Central memory CD8-positive, alpha-beta T cell (primary cell): ENCODE results near the gene TBX1.
"Not testable (repeated sequence)": the region's sequence is repeated elsewhere in the genome, so short reads cannot be mapped to it uniquely, and the experiment has no call there.

Source experiments
- ATAC-seq: fragments of 150-1000 bp; cut with Tn5 transposase; replicated peaks from 2 replicates; pipeline ENCODE4 v1.10.0; 2022; ENCODE audit warnings: mild to moderate bottlenecking, moderate FRiP score, moderate number of reproducible peaks; ENCODE audit not compliant: poor library complexity, severe bottlenecking; ENCODE audit errors: extremely low read depth
- DNase-seq, 2 donors: peaks; one replicate each; pipeline ENCODE4 v3.0.0; 2021; ENCODE audit warnings: low spot score in 2 of 2
- H3K27ac Mint-ChIP-seq: one replicate; pipeline ENCODE4 v1.8.0; 2022; ENCODE audit warnings: low read depth, mild to moderate bottlenecking, moderate library complexity, mixed read lengths
- H3K27me3 Mint-ChIP-seq: one replicate; pipeline ENCODE4 v1.8.0; 2022; ENCODE audit warnings: mixed read lengths
- H3K36me3 Mint-ChIP-seq: one replicate; pipeline ENCODE4 v1.8.0; 2022; ENCODE audit warnings: mild to moderate bottlenecking, moderate library complexity, mixed read lengths; ENCODE audit not compliant: insufficient read depth
- H3K4me1 Mint-ChIP-seq: one replicate; pipeline ENCODE4 v1.8.0; 2022; ENCODE audit warnings: mixed read lengths
- H3K4me3 Mint-ChIP-seq: one replicate; pipeline ENCODE4 v1.8.0; 2022; ENCODE audit warnings: mild to moderate bottlenecking, moderate library complexity, mixed read lengths
- H3K9me3 Mint-ChIP-seq: one replicate; pipeline ENCODE4 v1.8.0; 2022; ENCODE audit warnings: mixed read lengths

TBX1 gene

DNA sequence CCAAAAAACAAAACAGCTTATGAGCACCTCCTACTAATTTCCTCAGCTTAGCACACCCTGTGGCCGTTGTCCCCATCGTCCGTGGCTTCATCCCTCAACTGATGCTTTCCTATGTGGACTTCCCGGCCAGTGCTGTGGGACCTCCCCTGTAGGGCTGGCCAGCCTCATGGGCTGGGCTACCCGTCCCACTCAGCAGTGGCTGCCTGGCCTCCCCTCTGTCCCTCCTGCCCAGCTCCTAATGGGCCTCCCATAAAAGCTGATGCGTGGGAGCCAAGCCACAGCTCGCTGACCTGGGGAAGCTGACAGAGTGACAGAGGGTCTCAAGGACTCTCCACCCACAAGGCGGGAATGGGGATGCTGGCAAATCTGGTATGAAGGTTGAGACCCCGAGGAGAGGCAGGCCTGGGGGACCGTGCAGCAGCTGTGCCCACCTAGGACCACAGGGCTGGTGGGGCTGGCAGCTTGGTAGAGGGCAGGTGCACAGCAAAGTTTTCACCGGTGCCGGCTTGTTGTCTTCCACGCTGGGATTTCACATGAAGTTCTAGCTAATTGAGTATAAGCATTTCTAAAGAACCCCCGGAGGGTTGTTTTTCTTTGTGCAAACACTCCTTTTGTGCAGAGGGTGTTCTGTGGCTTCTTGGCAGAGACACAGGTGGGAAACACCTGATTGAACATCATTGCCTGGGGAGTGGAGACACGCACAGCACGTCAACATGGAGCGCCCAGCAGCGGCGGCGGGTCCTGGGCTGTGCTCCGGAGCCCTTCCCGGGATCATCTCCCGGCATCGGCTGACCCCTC lies 23.2 kb downstream of the TBX1 start:
- H3K27me3 Mint-ChIP-seq = peaks cover 19% of the 10 kb centered on the region
- no peak overlapping the region for H3K27ac Mint-ChIP-seq
- H3K9me3 Mint-ChIP-seq = no peaks in the 10 kb centered on the region
- ATAC-seq (no peak), DNase-seq (no peak)
- no peak overlapping the region for H3K4me3 Mint-ChIP-seq
- H3K36me3 Mint-ChIP-seq = peaks cover 5% of the 10 kb centered on the region
- no peaks in the 10 kb centered on the region for H3K4me1 Mint-ChIP-seq

DNA sequence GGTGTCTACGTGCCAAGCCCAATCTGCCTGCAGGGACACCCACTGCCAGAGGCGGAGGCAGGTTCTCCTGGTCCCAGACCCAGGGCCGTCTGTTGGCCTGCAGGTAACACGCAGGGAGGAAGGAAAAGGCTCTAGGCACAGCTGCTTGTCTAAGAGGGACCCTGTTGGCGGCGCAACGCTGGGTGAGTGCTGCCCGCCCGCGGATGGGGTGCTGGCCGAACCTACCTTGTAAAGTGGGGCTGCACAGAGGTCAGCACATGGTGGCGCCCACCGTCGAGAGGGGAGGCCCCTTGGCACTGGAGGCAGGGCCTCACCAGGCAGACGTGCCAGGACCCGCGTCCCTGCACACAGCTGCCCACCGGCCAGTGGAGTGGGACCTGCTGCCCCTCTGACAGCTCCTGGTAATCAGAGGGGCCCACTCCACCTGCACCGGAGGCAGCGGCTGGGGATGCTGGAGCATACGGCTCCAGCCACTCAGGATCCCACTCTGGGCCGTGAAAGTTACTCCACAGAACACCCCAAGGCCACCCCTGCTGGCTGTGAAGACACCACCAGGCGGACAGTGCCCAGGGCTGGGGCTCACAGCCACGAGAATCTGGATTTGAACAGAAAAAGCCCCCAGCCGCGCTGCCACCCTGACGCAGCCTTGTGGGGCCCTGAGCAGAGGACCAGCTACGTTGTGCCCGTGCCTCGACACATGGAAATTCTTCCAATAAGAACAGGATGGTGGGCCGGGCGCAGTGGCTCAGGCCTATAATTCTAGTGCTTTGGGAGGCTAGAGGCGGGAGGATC lies 24.0 kb downstream of the TBX1 start:
- Mint-ChIP-seq H3K9me3 (no peaks in the 10 kb centered on the region), H3K4me1 (no peaks in the 10 kb centered on the region), H3K27ac (no peak overlapping the region), H3K36me3 (peaks cover 5% of the 10 kb centered on the region), H3K27me3 (peaks cover 11% of the 10 kb centered on the region), H3K4me3 (no peak overlapping the region)
- DNase-seq = no peak
- no peak for ATAC-seq

- H3K27me3 Mint-ChIP-seq = peaks cover under 1% of the 10 kb centered on the region
- no peak overlapping the region for H3K4me3 Mint-ChIP-seq
- no peak for ATAC-seq
- no peak overlapping the region for H3K27ac Mint-ChIP-seq
- H3K9me3 Mint-ChIP-seq = no peaks in the 10 kb centered on the region
- peaks cover 5% of the 10 kb centered on the region for H3K36me3 Mint-ChIP-seq
- no peak for DNase-seq
- H3K4me1 Mint-ChIP-seq = no peaks in the 10 kb centered on the region
These were observed 25.1 kb downstream of the TBX1 start for GRCh38 chr22:19785461-19786263.

GRCh38 chr22:19786264-19786585 lies 25.6 kb downstream of the TBX1 start:
- no peak for ATAC-seq
- Mint-ChIP-seq H3K36me3 (peaks cover 5% of the 10 kb centered on the region), H3K4me3 (no peak overlapping the region), H3K27ac (no peak overlapping the region), H3K9me3 (no peaks in the 10 kb centered on the region), H3K4me1 (no peaks in the 10 kb centered on the region), H3K27me3 (no peaks in the 10 kb centered on the region)
- no peak for DNase-seq

- Mint-ChIP-seq H3K27me3 (no peaks in the 10 kb centered on the region), H3K4me3 (no peak overlapping the region), H3K27ac (no peak overlapping the region), H3K4me1 (no peaks in the 10 kb centered on the region), H3K36me3 (peaks cover 5% of the 10 kb centered on the region), H3K9me3 (peaks cover 6% of the 10 kb centered on the region)
- ATAC-seq = no peak
- DNase-seq = no peak
These were observed 26.6 kb downstream of the TBX1 start for GRCh38 chr22:19786959-19787848.

- ATAC-seq = no peak
- H3K4me1 Mint-ChIP-seq = no peaks in the 10 kb centered on the region
- no peak overlapping the region for H3K4me3 Mint-ChIP-seq
- peaks cover 5% of the 10 kb centered on the region for H3K36me3 Mint-ChIP-seq
- no peaks in the 10 kb centered on the region for H3K27me3 Mint-ChIP-seq
- H3K9me3 Mint-ChIP-seq = peaks cover 11% of the 10 kb centered on the region
- DNase-seq = no peak
- no peak overlapping the region for H3K27ac Mint-ChIP-seq
These were observed 27.2 kb downstream of the TBX1 start for GRCh38 chr22:19787849-19788141.

GRCh38 chr22:19788661-19789225 lies 28.2 kb downstream of the TBX1 start:
- no peak overlapping the region for H3K27ac Mint-ChIP-seq
- peaks cover 5% of the 10 kb centered on the region for H3K36me3 Mint-ChIP-seq
- no peak overlapping the region for H3K4me3 Mint-ChIP-seq
- H3K27me3 Mint-ChIP-seq = no peaks in the 10 kb centered on the region
- H3K4me1 Mint-ChIP-seq = no peaks in the 10 kb centered on the region
- DNase-seq (no peak), ATAC-seq (no peak)
- peaks cover 11% of the 10 kb centered on the region for H3K9me3 Mint-ChIP-seq

GRCh38 chr22:19789406-19789805 lies 28.8 kb downstream of the TBX1 start:
- ATAC-seq = no peak
- no peak for DNase-seq
- no peak overlapping the region for H3K4me3 Mint-ChIP-seq
- peaks cover 5% of the 10 kb centered on the region for H3K36me3 Mint-ChIP-seq
- H3K9me3 Mint-ChIP-seq = peaks cover 11% of the 10 kb centered on the region
- no peak overlapping the region for H3K27ac Mint-ChIP-seq
- no peaks in the 10 kb centered on the region for H3K27me3 Mint-ChIP-seq
- no peaks in the 10 kb centered on the region for H3K4me1 Mint-ChIP-seq

GRCh38 chr22:19789828-19790227 lies 29.2 kb downstream of the TBX1 start:
- Mint-ChIP-seq H3K4me3 (no peak overlapping the region), H3K4me1 (peaks cover under 1% of the 10 kb centered on the region), H3K9me3 (peaks cover 11% of the 10 kb centered on the region), H3K27ac (no peak overlapping the region), H3K27me3 (no peaks in the 10 kb centered on the region), H3K36me3 (peaks cover 5% of the 10 kb centered on the region)
- ATAC-seq (no peak), DNase-seq (no peak)

DNA sequence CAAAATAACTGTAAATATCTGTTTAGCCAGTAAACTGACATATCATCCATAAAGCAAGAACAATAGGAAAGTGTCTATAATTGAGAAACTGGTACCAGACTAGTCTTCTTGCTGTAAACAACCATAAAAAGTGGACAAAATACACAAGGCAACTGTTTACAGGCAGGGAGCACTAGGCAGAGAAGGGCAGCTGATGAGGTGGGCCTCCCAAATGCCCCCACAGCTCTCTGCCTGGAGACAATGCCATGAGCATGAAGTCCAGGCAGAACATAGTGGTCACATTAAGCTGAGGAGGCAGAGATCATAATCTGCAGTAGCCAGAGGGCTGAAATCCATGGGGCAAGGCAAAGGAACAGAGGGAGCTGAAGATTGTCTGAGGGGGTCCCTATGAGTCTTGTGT lies 30.7 kb downstream of the TBX1 start:
- no peaks in the 10 kb centered on the region for H3K27me3 Mint-ChIP-seq
- peaks cover 9% of the 10 kb centered on the region for H3K36me3 Mint-ChIP-seq
- H3K4me3 Mint-ChIP-seq = no peak overlapping the region
- ATAC-seq = no peak
- DNase-seq = no peak
- H3K4me1 Mint-ChIP-seq = peaks cover 5% of the 10 kb centered on the region
- no peak overlapping the region for H3K27ac Mint-ChIP-seq
- peaks cover 11% of the 10 kb centered on the region for H3K9me3 Mint-ChIP-seq

GRCh38 chr22:19791894-19792293 lies 31.3 kb downstream of the TBX1 start:
- no peak overlapping the region for H3K27ac Mint-ChIP-seq
- H3K9me3 Mint-ChIP-seq = peaks cover 11% of the 10 kb centered on the region
- no peak for DNase-seq
- no peak for ATAC-seq
- H3K4me3 Mint-ChIP-seq = no peak overlapping the region
- H3K4me1 Mint-ChIP-seq = peaks cover 5% of the 10 kb centered on the region
- peaks cover 9% of the 10 kb centered on the region for H3K36me3 Mint-ChIP-seq
- H3K27me3 Mint-ChIP-seq = no peaks in the 10 kb centered on the region

- H3K9me3 Mint-ChIP-seq = peaks cover 11% of the 10 kb centered on the region
- not testable (repeated sequence) for DNase-seq, ATAC-seq, H3K27ac Mint-ChIP-seq, H3K4me1 Mint-ChIP-seq, H3K36me3 Mint-ChIP-seq, H3K4me3 Mint-ChIP-seq, H3K27me3 Mint-ChIP-seq
These were observed 31.9 kb downstream of the TBX1 start for GRCh38 chr22:19792383-19792896.
